ACC112 (cell line): ENCODE data around the gene SLC16A1.
"Not testable (repeated sequence)": the region's sequence is repeated elsewhere in the genome, so short reads cannot be mapped to it uniquely, and the experiment has no call there.

Experiments
- H2AFZ ChIP-seq: fragments of 200-600 bp; sonication (generic); one replicate; pipeline ENCODE4 v1.6.0; 2017; ENCODE audit warnings: antibody characterized with exemption, low read length; ENCODE audit not compliant: unreplicated experiment
- H3K27ac ChIP-seq: fragments of 200-600 bp; sonication (generic); 2 replicates; pipeline ENCODE4 v1.5.1; 2014; ENCODE audit warnings: low read depth, mild to moderate bottlenecking, antibody characterized with exemption, low read length, moderate library complexity
- H3K27me3 ChIP-seq: fragments of 200-600 bp; sonication (generic); 2 replicates; pipeline ENCODE4 v1.6.1; 2014; ENCODE audit warnings: mild to moderate bottlenecking, antibody characterized with exemption, low read length, moderate library complexity, mixed read lengths; ENCODE audit not compliant: insufficient read depth
- H3K36me3 ChIP-seq: fragments of 200-600 bp; sonication (generic); 2 replicates; pipeline ENCODE4 v1.6.1; 2016; ENCODE audit warnings: mild to moderate bottlenecking, antibody characterized with exemption, low read length, moderate library complexity, mixed read lengths; ENCODE audit not compliant: insufficient read depth
- H3K4me1 ChIP-seq: fragments of 200-600 bp; sonication (generic); one replicate; pipeline ENCODE4 v1.6.1; 2016; ENCODE audit warnings: low read length, mixed read lengths; ENCODE audit not compliant: insufficient read depth, unreplicated experiment, control insufficient read depth
- H3K4me3 ChIP-seq: fragments of 200-600 bp; sonication (generic); 2 replicates; pipeline ENCODE4 v1.5.1; 2014; ENCODE audit warnings: mild to moderate bottlenecking, low read depth, low read length
- H3K79me2 ChIP-seq: fragments of 200-600 bp; sonication (generic); one replicate; pipeline ENCODE4 v1.6.0; 2016; ENCODE audit warnings: low read length; ENCODE audit not compliant: control insufficient read depth, unreplicated experiment, insufficient read depth

Gene SLC16A1

DNA sequence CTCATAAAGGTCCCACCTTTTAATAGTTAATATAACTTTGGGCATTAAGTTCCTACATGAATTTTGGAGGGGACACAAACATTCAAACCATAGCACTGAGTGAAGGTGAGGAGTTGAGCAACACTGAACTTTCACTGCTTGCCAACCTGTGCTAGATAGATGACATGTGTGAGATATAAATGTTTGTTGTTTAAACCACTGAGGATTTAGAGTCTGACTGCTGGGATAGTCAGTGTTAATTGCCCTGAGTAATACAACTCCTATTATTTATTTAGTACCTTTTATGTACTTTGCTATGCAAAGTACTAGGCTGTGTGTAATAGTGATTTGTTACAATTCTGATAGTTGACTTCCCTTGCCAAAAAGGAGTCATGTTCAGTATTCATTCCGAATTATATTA lies 32.4 kb upstream of the SLC16A1 start:
- H3K4me3 ChIP-seq: no peak overlapping the region
- H3K79me2 ChIP-seq: no peaks in the 10 kb centered on the region
- no peaks in the 10 kb centered on the region for H3K36me3 ChIP-seq
- no peak overlapping the region for H2AFZ ChIP-seq
- H3K27me3 ChIP-seq: no peaks in the 10 kb centered on the region
- no peaks in the 10 kb centered on the region for H3K4me1 ChIP-seq
- no peak overlapping the region for H3K27ac ChIP-seq

DNA sequence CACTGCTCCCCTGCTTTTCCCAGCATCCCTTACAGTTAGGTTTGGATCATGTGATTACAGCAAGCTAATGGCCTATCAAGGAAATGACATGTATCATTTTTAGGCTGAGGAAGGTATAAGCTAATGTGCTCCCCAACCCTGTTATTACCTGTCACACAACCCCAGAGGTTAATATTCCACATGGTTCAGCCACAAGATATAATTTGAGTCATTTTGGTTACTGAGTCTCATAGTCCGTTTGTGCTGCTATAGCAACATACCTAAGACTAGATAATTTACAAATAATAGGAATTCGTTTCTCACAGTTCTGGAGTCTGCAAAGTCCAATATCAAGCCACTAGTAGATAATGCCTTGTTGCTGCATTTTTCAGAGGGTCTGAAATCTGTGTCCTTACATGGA lies 29.1 kb upstream of the SLC16A1 start:
- H3K4me3 ChIP-seq: no peak overlapping the region
- H3K79me2 ChIP-seq: peaks cover 4% of the 10 kb centered on the region
- no peak overlapping the region for H3K27ac ChIP-seq
- H2AFZ ChIP-seq: no peak overlapping the region
- no peaks in the 10 kb centered on the region for H3K27me3 ChIP-seq
- no peaks in the 10 kb centered on the region for H3K36me3 ChIP-seq
- no peaks in the 10 kb centered on the region for H3K4me1 ChIP-seq

DNA sequence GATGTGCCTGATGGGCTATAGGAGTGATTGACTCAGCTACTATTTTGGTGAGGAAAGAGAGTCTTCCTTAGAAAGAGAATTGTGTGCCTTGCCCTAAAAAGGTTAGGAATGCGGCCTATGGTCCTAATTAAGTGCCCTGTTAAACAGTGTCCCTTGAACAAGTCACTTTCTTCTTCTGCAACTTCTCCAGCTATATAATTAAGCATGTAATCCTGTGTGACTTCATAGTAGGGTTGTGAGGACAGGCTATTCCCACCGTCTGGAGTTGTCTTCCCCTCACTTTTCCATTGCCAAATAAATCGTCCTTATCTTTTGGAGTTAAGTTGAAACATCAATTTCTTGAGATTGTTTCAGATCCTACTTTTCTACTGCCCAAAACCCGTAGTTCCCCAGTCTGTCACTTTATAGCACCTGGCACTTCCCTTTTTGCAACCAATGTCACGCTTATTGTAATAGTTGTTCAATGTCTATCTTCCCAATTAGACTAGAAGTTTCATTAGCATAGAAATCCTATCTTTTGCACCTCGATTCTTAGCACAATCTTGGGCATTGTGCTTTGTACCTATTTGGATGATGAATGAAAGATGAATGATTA lies 27.6 kb upstream of the SLC16A1 start:
- Histone ChIP-seq H3K79me2 (peaks cover 5% of the 10 kb centered on the region), H3K4me3 (no peak overlapping the region), H3K27ac (no peak overlapping the region), H3K4me1 (no peaks in the 10 kb centered on the region), H3K36me3 (no peaks in the 10 kb centered on the region), H3K27me3 (no peaks in the 10 kb centered on the region), H2AFZ (no peak overlapping the region)

DNA sequence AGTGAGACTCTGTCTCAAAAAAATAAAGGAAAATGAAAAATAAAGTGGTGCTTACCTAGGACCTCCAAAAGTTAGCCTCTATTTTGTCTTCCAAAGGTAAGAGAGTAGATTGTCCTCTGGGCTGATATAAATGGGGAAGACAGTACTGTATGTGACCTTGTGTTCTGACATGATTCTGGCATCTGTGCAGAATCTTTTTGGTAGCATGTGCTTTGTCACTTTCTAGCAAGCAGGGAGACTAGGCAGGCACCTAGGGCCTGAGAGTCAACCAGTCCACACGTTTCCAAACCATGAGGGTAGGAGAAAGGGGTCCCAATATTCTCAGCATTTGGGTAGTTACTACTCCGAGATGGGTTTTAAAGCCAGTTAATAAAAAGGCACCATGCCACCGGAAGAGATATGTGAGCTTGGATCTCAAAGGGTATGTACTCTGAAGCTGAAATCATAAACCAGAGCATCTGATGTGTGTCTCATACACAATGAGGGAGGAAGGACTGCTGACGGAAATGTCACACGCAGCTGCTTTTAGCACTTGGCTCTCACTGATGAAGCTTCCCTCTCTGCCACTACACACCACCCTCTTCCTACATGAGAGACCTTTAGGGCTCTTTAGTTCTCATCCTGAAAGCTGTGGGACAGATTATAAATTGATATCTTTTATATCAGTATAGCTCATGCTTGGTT lies 27.0 kb upstream of the SLC16A1 start:
- Histone ChIP-seq H3K4me3 (no peak overlapping the region), H2AFZ (no peak overlapping the region), H3K27me3 (no peaks in the 10 kb centered on the region), H3K36me3 (no peaks in the 10 kb centered on the region), H3K79me2 (peaks cover 9% of the 10 kb centered on the region), H3K4me1 (no peaks in the 10 kb centered on the region), H3K27ac (no peak overlapping the region)

GRCh38 chr1:112982328-112982727 lies 26.3 kb upstream of the SLC16A1 start:
- Histone ChIP-seq H3K36me3 (no peaks in the 10 kb centered on the region), H3K27me3 (no peaks in the 10 kb centered on the region), H3K4me1 (no peaks in the 10 kb centered on the region), H3K79me2 (peaks cover 9% of the 10 kb centered on the region), H2AFZ (no peak overlapping the region), H3K4me3 (no peak overlapping the region), H3K27ac (no peak overlapping the region)

GRCh38 chr1:112981834-112982233 lies 25.8 kb upstream of the SLC16A1 start:
- not testable (repeated sequence) for H3K4me1 ChIP-seq, H3K36me3 ChIP-seq, H3K27ac ChIP-seq, H2AFZ ChIP-seq, H3K27me3 ChIP-seq, H3K79me2 ChIP-seq, H3K4me3 ChIP-seq

DNA sequence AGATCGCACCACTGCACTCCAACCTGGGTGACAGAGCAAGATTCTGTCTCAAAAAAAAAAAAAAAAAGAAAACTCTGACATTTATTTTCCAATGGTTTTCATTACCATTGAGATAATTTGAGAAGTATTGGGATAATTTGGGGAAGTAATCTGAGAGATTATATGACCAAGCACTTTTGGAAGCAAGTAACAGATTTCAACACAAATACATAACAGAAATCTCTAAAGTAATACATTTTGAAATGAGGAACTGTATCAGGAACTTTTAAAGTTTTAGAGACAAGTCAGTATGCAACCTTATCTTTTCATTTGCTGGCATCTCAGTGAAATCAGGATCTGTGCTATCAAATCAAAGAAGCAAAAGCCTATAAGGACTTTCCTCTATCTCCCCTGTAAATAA lies 25.4 kb upstream of the SLC16A1 start:
- no peaks in the 10 kb centered on the region for H3K27me3 ChIP-seq
- no peaks in the 10 kb centered on the region for H3K4me1 ChIP-seq
- H3K36me3 ChIP-seq: no peaks in the 10 kb centered on the region
- H3K79me2 ChIP-seq: peaks cover 9% of the 10 kb centered on the region
- no peak overlapping the region for H3K4me3 ChIP-seq
- H3K27ac ChIP-seq: no peak overlapping the region
- H2AFZ ChIP-seq: no peak overlapping the region

DNA sequence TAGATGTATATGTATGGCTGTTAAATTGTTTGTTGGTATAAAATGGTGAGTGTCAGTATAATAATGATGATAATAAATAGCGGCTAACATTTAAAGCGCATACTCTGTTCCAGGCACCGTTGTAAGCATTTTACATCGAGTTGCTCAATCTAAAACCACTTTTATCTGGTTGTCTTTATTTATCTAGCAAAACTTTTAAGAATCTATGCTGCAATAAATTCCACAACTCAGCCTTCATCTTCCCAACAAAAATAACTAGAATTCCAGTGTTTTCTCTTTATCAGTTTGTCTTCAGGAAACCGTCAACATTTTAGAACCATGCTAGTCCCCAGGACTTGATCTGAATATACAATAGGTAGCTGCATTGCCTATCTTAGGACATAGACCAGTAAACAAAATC lies 19.3 kb upstream of the SLC16A1 start:
- H3K79me2 ChIP-seq: peaks cover 7% of the 10 kb centered on the region
- no peak overlapping the region for H2AFZ ChIP-seq
- H3K4me1 ChIP-seq: no peaks in the 10 kb centered on the region
- H3K36me3 ChIP-seq: peaks cover 2% of the 10 kb centered on the region; the same call in 1 of the 2 replicates
- H3K27ac ChIP-seq: no peak overlapping the region
- H3K4me3 ChIP-seq: no peak overlapping the region
- H3K27me3 ChIP-seq: no peaks in the 10 kb centered on the region

- peaks cover 5% of the 10 kb centered on the region; the same call in 1 of the 2 replicates for H3K36me3 ChIP-seq
- no peak overlapping the region for H3K4me3 ChIP-seq
- no peaks in the 10 kb centered on the region for H3K27me3 ChIP-seq
- H3K79me2 ChIP-seq: peaks cover 5% of the 10 kb centered on the region
- no peaks in the 10 kb centered on the region for H3K4me1 ChIP-seq
- no peak overlapping the region for H2AFZ ChIP-seq
- H3K27ac ChIP-seq: no peak overlapping the region
Observed at GRCh38 chr1:112974646-112975045, 18.6 kb upstream of the SLC16A1 start.

- H3K4me3 ChIP-seq: no peak overlapping the region
- no peaks in the 10 kb centered on the region for H3K27me3 ChIP-seq
- peaks cover 5% of the 10 kb centered on the region; the same call in 1 of the 2 replicates for H3K36me3 ChIP-seq
- H3K27ac ChIP-seq: no peak overlapping the region
- no peaks in the 10 kb centered on the region for H3K4me1 ChIP-seq
- H2AFZ ChIP-seq: no peak overlapping the region
- peaks cover 5% of the 10 kb centered on the region for H3K79me2 ChIP-seq
Observed at GRCh38 chr1:112973788-112974187, 17.8 kb upstream of the SLC16A1 start.

- H2AFZ ChIP-seq: no peak overlapping the region
- no peaks in the 10 kb centered on the region for H3K27me3 ChIP-seq
- peaks cover 18% of the 10 kb centered on the region for H3K36me3 ChIP-seq
- peaks cover 8% of the 10 kb centered on the region for H3K79me2 ChIP-seq
- no peak overlapping the region for H3K4me3 ChIP-seq
- H3K4me1 ChIP-seq: no peaks in the 10 kb centered on the region
- H3K27ac ChIP-seq: no peak overlapping the region
Observed at GRCh38 chr1:112971006-112971405, 15.0 kb upstream of the SLC16A1 start.
